Measurements from ENCODE around the gene PGAP3.

GRCh38 chr17:39662551-39663339 lies 25.1 kb downstream of the PGAP3 start:
- TF ChIP-seq, protein P1, sequence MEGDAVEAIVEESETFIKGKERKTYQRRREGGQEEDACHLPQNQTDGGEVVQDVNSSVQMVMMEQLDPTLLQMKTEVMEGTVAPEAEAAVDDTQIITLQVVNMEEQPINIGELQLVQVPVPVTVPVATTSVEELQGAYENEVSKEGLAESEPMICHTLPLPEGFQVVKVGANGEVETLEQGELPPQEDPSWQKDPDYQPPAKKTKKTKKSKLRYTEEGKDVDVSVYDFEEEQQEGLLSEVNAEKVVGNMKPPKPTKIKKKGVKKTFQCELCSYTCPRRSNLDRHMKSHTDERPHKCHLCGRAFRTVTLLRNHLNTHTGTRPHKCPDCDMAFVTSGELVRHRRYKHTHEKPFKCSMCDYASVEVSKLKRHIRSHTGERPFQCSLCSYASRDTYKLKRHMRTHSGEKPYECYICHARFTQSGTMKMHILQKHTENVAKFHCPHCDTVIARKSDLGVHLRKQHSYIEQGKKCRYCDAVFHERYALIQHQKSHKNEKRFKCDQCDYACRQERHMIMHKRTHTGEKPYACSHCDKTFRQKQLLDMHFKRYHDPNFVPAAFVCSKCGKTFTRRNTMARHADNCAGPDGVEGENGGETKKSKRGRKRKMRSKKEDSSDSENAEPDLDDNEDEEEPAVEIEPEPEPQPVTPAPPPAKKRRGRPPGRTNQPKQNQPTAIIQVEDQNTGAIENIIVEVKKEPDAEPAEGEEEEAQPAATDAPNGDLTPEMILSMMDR (IDR thresholded peaks at IDR 0.05): no peak
- TF ChIP-seq POLR2A (IDR thresholded peaks at IDR 0.05): peak; percentile 43
- no peak for TF ChIP-seq EP300 (IDR thresholded peaks at IDR 0.05; ENCODE audit: low read depth)

All from transverse colon (tissue), 3 donors.